HEK293T (cell line): ENCODE results near the gene KRTAP10-8.
"Not testable (repeated sequence)": the region's sequence is repeated elsewhere in the genome, so short reads cannot be mapped to it uniquely, and the experiment has no call there.

Experiments used
- ELF4 ChIP-seq: fragments of 450-650 bp; IDR thresholded peaks from 2 replicates; pipeline ENCODE4 v1.6.1; 2017; ENCODE audit warnings: antibody characterized with exemption
- FOXA1 ChIP-seq: fragments of 450-650 bp; IDR thresholded peaks from 2 replicates; pipeline ENCODE4 v1.6.1; 2016; ENCODE audit warnings: mild to moderate bottlenecking
- FOXM1 ChIP-seq: fragments of 450-650 bp; IDR thresholded peaks from 2 replicates; pipeline ENCODE4 v1.6.1; 2017; ENCODE audit warnings: mild to moderate bottlenecking, borderline replicate concordance
- HDGF ChIP-seq: fragments of 450-650 bp; IDR thresholded peaks from 2 replicates; pipeline ENCODE4 v1.6.1; 2017; ENCODE audit warnings: antibody characterized with exemption, borderline replicate concordance
- L3MBTL2 ChIP-seq: fragments of 450-650 bp; conservative IDR thresholded peaks from 2 replicates; pipeline ENCODE4 v1.6.1; 2016; ENCODE audit warnings: mild to moderate bottlenecking
- NFRKB ChIP-seq: fragments of 450-650 bp; IDR thresholded peaks from 2 replicates; pipeline ENCODE4 v1.6.1; 2016; ENCODE audit warnings: mild to moderate bottlenecking, moderate library complexity
- PKNOX1 ChIP-seq: fragments of 450-650 bp; IDR thresholded peaks from 2 replicates; pipeline ENCODE4 v1.6.1; 2016
- SP1 ChIP-seq: fragments of 450-650 bp; IDR thresholded peaks from 2 replicates; pipeline ENCODE4 v1.6.1; 2017
- TARDBP ChIP-seq: fragments of 450-650 bp; IDR thresholded peaks from 2 replicates; pipeline ENCODE4 v1.6.1; 2016
- ZNF384 ChIP-seq: fragments of 450-650 bp; IDR thresholded peaks from 2 replicates; pipeline ENCODE4 v1.6.1; 2016

GRCh38 chr21:44627181-44627822 lies 15.4 kb downstream of the KRTAP10-8 start:
- TF ChIP-seq TARDBP, FOXA1, NFRKB, HDGF, ZNF384, L3MBTL2, PKNOX1, SP1, FOXM1, ELF4: not testable (repeated sequence)
